Activated T-helper 1 cell treated with anti-CD3 and anti-CD28 coated beads, Interleukin-2, amount 50 U/mL, for 16 hours (primary cell): ENCODE measurements around the gene ALPL.

Experiments
- DNase-seq, 2 donors: peaks; one replicate each; pipeline ENCODE4 v3.0.0-alpha.2; 2020; ENCODE audit warnings: low read depth in 1 of 2, low spot score in 1 of 2

ALPL gene

DNA sequence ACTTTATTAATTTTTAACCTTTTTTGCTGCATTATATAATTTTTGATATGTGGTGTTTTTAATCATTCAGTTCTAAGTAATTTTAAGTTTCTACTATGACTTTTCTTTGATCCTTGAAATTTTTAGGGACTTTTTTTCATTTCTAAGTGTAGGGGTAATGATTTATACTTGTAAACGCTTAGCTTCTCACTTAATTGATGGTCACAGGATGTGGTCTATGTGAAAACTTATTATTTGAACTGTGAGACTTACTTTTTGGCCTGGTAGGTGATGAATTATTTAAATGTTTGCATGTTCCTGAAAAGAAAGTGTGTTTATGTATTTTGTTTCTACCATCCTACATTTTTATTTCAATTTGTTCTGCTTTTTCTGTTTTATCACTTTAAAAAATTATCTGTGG is 17.2 kb downstream of the ALPL start:
- DNase-seq = no peak

GRCh38 chr1:21530368-21531016 is 21.3 kb downstream of the ALPL start:
- DNase-seq = no peak

GRCh38 chr1:21531241-21531640 is 22.0 kb downstream of the ALPL start:
- no peak for DNase-seq

GRCh38 chr1:21532496-21532895 is 23.3 kb downstream of the ALPL start:
- DNase-seq = no peak

- DNase-seq = no peak
These were observed 23.8 kb downstream of the ALPL start for GRCh38 chr1:21532992-21533534.

DNA sequence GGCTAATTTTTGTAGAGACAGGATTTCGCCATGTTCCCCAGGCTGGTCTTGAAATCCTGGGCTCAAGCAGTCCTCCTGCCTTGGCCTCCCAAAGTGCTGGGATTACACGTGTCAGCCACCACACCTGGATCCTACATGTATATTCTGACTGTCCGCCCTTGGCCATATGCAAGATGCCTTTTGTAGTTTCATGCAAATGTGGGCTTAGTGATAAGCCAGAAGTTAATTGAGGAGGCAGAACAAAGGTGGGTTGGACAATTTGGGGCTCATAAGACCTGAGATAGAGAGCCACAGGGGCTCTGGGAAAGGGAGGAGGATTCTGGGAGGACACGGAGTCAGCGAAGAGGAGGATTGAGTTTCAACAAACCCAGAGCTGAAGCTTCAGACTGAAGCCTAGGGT is 24.9 kb downstream of the ALPL start:
- no peak for DNase-seq

DNA sequence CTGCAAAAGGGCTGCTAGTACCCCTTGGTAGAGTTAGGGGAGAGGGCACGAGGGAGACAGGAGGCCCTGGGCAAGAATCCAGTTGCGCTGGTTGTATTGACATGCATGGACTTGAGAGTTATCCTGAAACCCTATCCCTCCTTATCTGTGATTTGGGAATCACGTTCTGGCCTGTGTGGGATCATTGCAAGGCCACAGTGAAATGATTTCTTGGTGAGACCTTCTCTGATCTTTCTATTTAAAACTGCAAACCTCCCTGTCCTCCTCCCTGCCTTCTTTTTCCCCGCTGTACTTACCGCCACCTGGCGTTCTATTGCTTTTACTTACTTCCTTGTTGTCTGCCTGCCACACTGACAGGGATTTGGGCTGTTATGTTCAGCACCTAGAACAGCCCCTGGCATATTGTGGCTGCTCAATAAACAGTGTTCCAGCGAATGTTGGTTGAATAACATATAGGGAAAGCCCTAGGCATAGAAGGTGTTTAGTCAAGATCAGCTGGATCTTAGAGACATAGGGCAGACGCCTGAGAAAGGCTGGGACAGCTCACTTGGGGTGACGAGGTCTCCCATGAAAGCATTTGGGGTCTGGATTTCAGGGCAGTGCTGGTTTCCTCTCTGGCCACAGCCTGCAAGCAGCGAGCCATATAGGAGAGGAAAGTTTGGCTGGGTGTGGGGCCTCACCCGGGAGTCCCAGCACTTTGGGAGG is 25.6 kb downstream of the ALPL start:
- no peak for DNase-seq

GRCh38 chr1:21536218-21536617 is 27.0 kb downstream of the ALPL start:
- no peak for DNase-seq

DNA sequence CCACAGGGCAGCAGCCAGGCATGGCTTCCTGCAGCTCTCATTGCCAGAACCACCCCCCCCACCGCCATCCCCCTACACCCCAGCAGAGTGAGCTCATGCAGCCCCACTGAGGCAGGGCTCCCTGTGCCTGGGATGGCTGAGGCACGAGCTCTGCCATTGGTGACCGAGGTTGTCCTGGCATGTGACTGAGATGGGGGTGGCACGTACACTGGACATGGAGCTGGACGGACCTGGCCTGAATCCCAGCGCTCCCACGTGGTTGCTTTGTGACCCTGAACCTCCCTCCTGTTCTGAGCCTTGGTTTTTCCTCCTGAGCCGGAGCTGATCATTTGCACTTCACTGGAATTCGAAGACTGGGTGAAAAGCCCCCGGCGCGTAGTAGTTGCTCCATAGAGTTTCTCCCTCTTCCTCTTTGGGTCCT is 28.3 kb downstream of the ALPL start:
- DNase-seq = no peak

DNA sequence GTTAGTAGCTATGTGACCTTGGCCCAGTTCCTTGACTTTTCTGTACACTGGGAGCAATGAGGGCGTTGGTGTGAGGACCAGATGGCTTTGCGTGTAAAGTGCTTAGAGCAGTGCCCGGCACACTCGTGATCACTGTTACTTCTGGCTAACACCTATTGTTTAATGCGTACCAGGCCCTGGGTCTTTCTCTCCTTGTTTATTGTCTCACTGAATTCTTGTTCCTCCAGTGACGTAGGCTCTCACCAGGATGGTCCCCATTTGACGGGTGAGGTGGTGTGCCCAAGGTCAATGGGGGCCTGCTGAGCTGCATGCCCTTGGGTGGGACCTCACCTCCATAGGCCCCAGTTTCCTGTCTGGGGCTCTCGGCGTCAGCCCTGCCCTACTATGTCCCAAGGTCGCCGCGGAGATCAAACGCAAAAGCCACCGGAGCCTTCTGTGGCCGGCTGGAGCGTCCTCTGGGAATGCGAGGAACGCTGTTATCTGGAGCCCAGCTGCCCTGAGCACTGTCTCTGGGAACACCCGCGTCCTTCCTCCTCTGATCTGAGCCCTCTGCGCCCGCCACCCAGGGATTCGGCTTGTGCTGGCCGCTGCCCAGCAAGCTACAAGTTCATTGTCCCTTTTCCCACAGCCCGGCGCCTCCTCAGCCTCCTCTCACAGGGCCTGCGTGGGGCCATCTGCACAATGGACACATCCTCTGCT is 28.9 kb downstream of the ALPL start:
- DNase-seq = no peak

- no peak for DNase-seq
These were observed 30.7 kb downstream of the ALPL start for GRCh38 chr1:21539933-21540332.

DNA sequence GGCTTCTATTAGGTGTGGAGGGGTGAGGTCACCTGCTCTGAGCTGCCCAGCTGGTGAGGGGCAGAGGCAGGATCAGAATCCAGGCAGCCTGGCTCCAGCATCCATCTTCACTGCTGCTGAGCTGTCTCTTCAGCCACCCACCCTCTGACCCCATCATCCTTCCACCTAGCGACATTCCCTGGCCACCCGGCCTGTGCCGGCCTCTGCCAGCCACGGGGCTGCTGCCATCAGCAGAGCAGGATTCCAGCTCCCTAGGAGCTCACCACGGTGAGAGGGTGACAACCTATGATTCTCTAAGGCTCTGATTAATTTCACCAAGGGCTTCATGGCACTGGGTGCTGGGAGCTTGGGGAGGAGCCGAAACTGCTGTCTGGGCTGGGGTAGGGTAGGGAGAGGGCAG is 32.1 kb downstream of the ALPL start:
- DNase-seq = no peak

DNA sequence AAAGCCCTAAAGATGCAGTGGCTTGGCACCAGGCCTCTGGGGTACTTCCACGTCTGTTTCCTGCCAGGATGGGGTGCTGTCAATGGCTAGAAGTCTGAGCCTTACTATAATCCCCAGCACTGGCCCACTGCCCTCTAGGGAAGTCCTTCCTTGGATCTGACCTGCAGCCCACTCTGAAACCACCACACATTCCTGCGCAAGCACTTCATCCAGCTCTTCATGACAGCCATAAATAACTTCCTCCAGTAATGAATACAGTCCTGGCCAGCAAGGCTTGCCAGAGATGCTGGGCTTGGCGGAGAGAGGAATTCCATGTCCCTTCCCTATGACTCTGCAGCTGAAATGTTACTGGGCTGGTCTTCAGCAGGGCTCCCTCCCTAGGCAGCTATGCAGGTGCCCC is 32.6 kb downstream of the ALPL start:
- DNase-seq = no peak

DNA sequence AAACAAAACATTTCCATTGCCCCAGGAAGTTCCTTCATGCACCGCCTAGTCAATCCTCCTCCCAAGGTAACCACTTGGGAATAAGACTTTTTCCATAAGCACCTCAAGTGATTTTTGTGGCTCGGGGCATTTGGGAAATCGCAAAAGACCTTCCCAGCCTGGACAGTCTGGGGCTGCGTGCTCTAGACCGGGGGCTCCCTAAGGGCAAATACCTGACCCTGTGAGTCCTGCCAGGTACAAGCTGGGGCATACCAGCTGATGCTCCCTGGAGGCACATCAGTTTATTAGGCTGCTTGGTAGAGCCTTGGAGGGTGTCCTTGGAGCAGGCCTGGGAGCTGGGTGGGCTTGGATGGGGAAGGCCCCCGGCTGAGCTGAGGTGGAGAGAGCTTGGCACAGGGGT is 34.4 kb downstream of the ALPL start:
- DNase-seq = no peak

- no peak for DNase-seq
These were observed 34.9 kb downstream of the ALPL start for GRCh38 chr1:21544095-21544494.

- no peak for DNase-seq
These were observed 37.1 kb downstream of the ALPL start for GRCh38 chr1:21546122-21546825.

GRCh38 chr1:21547876-21548275 is 38.7 kb downstream of the ALPL start:
- DNase-seq = no peak

GRCh38 chr1:21550097-21550496 is 40.9 kb downstream of the ALPL start:
- no peak for DNase-seq

DNA sequence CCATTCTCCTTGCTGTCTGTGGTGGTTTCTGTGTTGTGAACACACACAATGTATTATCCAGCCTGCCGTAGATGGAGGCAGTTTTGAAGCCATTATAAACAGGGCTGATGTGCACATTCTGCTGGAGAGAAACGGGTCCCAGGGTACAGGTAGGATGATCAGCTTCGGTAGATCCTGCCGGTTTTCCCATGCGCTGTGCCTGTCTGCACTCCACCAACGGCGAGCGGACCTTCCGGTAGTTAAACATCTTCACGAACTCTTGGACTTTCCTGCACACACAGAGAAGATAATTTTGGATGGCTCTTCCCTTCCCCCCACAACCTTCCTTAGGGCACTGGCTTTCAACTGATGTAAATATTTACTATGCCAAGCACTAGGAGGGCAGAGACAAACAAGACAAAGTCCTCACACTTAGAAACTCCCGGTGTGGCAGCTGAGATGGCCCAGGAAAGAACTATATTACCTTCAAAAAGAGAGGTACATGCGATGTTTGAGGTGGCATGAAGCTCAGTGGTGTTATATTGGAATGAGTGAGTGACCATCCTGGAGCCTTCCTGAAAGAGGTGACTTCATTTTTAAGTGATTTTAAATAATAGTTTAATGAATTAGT is 41.7 kb downstream of the ALPL start:
- no peak for DNase-seq

DNA sequence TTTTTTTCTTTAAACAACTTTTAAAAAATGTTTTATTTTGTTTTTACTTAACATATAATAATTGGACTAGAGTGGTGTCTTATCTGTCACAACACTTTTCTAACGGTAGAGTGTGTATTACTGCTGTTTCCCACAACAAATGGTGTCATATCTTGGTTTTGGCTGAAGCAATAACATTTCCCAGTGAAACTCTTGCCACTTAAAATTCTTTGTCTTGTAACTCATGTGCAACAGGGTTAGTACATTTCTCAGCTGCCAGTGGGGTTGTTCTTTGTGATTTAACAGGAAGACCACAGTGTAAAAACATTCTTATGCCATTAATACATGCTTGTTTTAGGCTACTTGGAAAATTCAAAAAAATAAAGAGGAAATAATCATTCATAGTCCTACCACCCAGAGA is 43.5 kb downstream of the ALPL start:
- DNase-seq = no peak
